Brain microvascular endothelial cell (primary cell): Measurements from ENCODE around the gene MRAS.

ENCODE experiments used
- DNase-seq: peaks from one replicate; pipeline ENCODE4 v3.0.0-alpha.2; 2020
- H3K27ac ChIP-seq: fragments of 250-450 bp; sonication (Bioruptor Pico); 2 replicates; pipeline ENCODE4 v1.5.1; 2020; ENCODE audit warnings: mild to moderate bottlenecking, moderate library complexity
- H3K27me3 ChIP-seq: fragments of 250-450 bp; sonication (Bioruptor Pico); replicated peaks from 2 replicates; pipeline ENCODE4 v1.5.1; 2020; ENCODE audit warnings: mild to moderate bottlenecking
- H3K36me3 ChIP-seq: fragments of 250-450 bp; sonication (Bioruptor Pico); replicated peaks from 2 replicates; pipeline ENCODE4 v1.5.1; 2020; ENCODE audit warnings: mild to moderate bottlenecking
- H3K4me3 ChIP-seq: 2 replicates; pipeline ENCODE4 v1.5.1; 2011; ENCODE audit warnings: low read depth, mild to moderate bottlenecking, control low read depth, low read length, moderate library complexity
- CTCF ChIP-seq: IDR thresholded peaks from 2 replicates; pipeline ENCODE4 v1.5.1; 2011; ENCODE audit warnings: low read depth, mild to moderate bottlenecking, moderate library complexity, low read length, control low read depth, inconsistent platforms; ENCODE audit errors: missing control alignments
- in situ Hi-C: cut with HindIII; loops from 2 replicates; pipeline ENCODE4 v1.10.0; 2017; ENCODE audit warnings: low sequenced_read_pairs, low pct_ligation_motif_present

The MRAS gene

GRCh38 chr3:138332472-138333073 is 15.8 kb upstream of the MRAS start:
- Histone ChIP-seq H3K36me3 (no peaks in the 10 kb centered on the region), H3K27me3 (peaks cover 3% of the 10 kb centered on the region), H3K4me3 (no peak overlapping the region), H3K27ac (no peak overlapping the region)
- in situ Hi-C loops: no loop called here
- TF ChIP-seq CTCF: peak; percentile 53
- DNase-seq: peak; percentile 17

- Histone ChIP-seq H3K27ac (no peak overlapping the region), H3K36me3 (no peaks in the 10 kb centered on the region), H3K27me3 (peaks cover 3% of the 10 kb centered on the region), H3K4me3 (no peak overlapping the region)
- no peak for TF ChIP-seq CTCF
- in situ Hi-C loops: no loop called here
- DNase-seq: no peak
Measured at GRCh38 chr3:138334608-138335007, 13.8 kb upstream of the MRAS start.

DNA sequence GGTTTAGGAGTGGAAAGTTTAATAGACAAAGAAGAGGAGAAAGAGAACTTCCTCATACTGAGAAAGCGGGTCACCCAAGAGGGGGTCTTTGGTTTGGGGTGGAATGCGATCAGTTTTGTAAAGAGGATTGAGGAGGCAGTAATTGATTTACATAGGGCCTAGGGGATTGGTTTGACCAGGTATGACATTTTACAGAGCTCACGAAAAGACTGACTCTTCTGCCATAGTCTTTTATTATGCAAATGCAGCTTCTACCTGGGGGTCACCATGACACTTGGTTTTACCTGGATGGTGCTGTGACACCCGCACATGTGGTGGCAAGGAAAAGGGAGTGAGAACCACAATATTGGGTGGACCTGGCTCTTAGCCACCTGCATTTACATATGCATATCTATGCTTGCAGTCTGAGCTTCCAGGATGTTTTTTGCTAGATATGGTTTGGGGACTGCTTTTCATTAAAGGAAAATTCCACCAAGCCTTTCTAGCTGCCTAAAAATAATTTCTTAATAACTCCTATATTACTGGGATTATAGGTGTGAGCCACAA is 11.9 kb upstream of the MRAS start:
- H3K27me3 ChIP-seq: peaks cover 3% of the 10 kb centered on the region
- no peak for TF ChIP-seq CTCF
- no peak for DNase-seq
- no peaks in the 10 kb centered on the region for H3K36me3 ChIP-seq
- in situ Hi-C loops: no loop called here
- no peak overlapping the region for H3K4me3 ChIP-seq
- H3K27ac ChIP-seq: no peak overlapping the region

DNA sequence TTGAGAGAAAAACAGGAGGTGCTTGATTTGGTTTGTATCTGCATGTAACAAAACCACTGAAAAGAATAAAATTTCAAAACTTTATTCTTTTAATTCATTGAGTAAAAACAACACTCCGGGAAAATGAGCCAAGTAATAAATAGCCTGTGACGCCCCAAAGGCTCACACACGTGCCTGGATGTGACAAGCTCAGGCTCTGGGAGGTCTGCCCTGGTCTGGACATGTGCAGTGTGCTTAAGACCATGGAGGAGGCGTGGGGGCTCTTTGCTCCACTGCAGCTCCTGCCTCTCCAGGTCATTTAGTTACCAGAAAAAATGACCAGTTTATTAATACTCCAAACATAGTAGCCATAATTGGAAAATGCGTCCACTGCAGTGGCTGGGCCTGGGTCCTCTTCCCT is 10.1 kb upstream of the MRAS start:
- H3K4me3 ChIP-seq: no peak overlapping the region
- H3K36me3 ChIP-seq: no peaks in the 10 kb centered on the region
- no peak for DNase-seq
- in situ Hi-C loops: no loop called here
- peaks cover 3% of the 10 kb centered on the region for H3K27me3 ChIP-seq
- H3K27ac ChIP-seq: no peak overlapping the region
- TF ChIP-seq CTCF: no peak

DNA sequence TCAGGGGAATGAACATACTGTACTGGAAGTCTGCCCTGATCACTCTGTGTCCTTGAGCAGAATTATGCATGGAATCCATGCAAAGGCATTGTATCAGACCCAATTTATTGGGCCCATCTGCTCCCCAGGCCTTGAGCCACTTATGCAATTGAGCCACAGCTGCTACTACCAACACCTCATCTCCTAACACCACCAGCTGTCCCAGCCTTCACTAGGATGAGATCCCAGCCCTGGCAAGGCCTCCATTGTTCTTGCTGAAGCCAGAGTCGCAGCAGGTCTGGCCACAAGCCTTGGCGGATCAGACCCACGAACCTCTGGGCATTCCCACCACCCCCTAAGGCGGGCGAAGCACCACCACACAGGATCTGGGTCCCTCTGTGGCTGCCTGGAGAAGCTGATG is 9.6 kb upstream of the MRAS start:
- TF ChIP-seq CTCF: no peak
- H3K4me3 ChIP-seq: no peak overlapping the region
- H3K27ac ChIP-seq: no peak overlapping the region
- peaks cover 3% of the 10 kb centered on the region for H3K27me3 ChIP-seq
- DNase-seq: no peak
- no peaks in the 10 kb centered on the region for H3K36me3 ChIP-seq
- in situ Hi-C loops: no loop called here

DNA sequence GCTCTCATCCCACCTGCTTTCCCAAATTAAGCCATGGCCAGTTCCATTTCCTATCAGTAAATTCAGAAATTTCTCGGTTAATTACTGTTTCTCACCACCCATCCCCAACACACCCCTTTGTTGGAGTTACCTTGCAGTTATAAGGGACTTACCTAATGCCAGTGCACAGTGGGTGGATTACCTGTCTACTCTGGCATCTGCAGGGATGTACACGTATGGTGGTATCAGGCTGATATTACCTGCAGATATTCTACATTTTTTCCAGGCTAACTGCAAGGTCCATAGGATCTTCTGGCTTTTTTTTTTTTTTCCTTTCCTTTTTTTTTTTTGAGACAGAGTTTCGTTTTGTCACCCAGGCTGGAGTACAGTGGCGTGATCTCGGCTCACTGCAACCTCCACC is 7.9 kb upstream of the MRAS start:
- Histone ChIP-seq H3K27me3 (no peaks in the 10 kb centered on the region), H3K4me3 (no peak overlapping the region), H3K36me3 (no peaks in the 10 kb centered on the region), H3K27ac (no peak overlapping the region)
- no peak for TF ChIP-seq CTCF
- no peak for DNase-seq
- in situ Hi-C loops: no loop called here
